Diencephalon (tissue), 1 donor: ENCODE results near the gene NKRF. TPM values are rescaled to one million over a fixed set of nuclear protein-coding genes. Genes with fewer than 3 reads are reported as not detected.

Source experiments
- small RNA-seq: library from RNA; depleted of rRNA; stranded (forward); fragments of <200 nt; gene quantifications from one replicate; pipeline ENCODE3, GENCODE V24; 2014
- total RNA-seq: library from RNA; depleted of rRNA; stranded (reverse); fragments of >200 nt; gene quantifications from one replicate; pipeline ENCODE4 v1.2.3, GENCODE V29; 2014

Gene NKRF
- total RNA-seq: 20.8 TPM

GRCh38 chrX:119606280-119607017 is at the start of gene NKRF:
Gene NKRF, minus strand, starts transcription at chrX:119606424.

GRCh38 chrX:119574394-119575266 is 31.6 kb downstream of the NKRF start, which contains the start of gene UBE2A:
Gene UBE2A, plus strand, starts transcription at chrX:119574563. Its CDS starts 149 bp downstream, at chrX:119574712.

GRCh38 chrX:119565107-119565663 is 41.0 kb downstream of the NKRF start, which contains the start of gene STEEP1:
Gene STEEP1, minus strand, starts transcription at chrX:119565409. Its CDS starts 54 bp downstream, at chrX:119565355.

Small RNA genes lying within 50 kb of the gene (small RNA-seq; reads per million reads assigned to genes)
- gene MIR766: 7.9 reads per million, percentile 93 among the genes with 10 or more reads in this experiment

Other genes starting within 250 kb of the NKRF start
- gene SLC25A43, start 207.1 kb downstream of the NKRF start, total RNA-seq: 3.9 TPM
- 129 TPM for gene SLC25A5, start 138.0 kb downstream of the NKRF start, total RNA-seq
- 35.3 TPM for gene STEEP1, start 41.0 kb downstream of the NKRF start, total RNA-seq
- gene UBE2A, start 31.9 kb downstream of the NKRF start, total RNA-seq: 39.4 TPM
- gene SEPTIN6, start 86.7 kb upstream of the NKRF start, total RNA-seq: 67.8 TPM
- 0.69 TPM for gene SOWAHD, start 152.2 kb upstream of the NKRF start, total RNA-seq
- gene RPL39, start 185.2 kb upstream of the NKRF start, total RNA-seq: 2,362 TPM
- 5.8 TPM for gene UPF3B, start 246.5 kb upstream of the NKRF start, total RNA-seq